Lower leg skin (tissue), 4 donors: ENCODE measurements around the gene PNMA5. TPM values are rescaled to one million over a fixed set of nuclear protein-coding genes. Genes with fewer than 3 reads are reported as not detected.

Experiments used
- DNase-seq, 2 donors: peaks; one replicate each; pipeline ENCODE4 v3.0.0-alpha.2; 2019; ENCODE audit warnings: low spot score in 2 of 2
- H3K4me3 ChIP-seq: fragments of 200-600 bp; sonication (generic); 2 replicates; pipeline ENCODE4 v1.5.1; 2017; ENCODE audit warnings: mild to moderate bottlenecking, low read depth; ENCODE audit not compliant: poor library complexity, severe bottlenecking
- POLR2A ChIP-seq, 2 donors: fragments of 450-650 bp; IDR thresholded peaks; one replicate each; pipeline ENCODE4 v1.6.1; 2016 to 2017; ENCODE audit warnings: antibody characterized with exemption in 2 of 2, mild to moderate bottlenecking in 1 of 2, moderate library complexity in 1 of 2
- WGBS, 2 donors: methylation state at CpG; one replicate each; pipeline ENCODE4 v1.1.5; 2018; 5-methylcytosine and 5-hydroxymethylcytosine counted together
- intact Hi-C: fragments of 100-400 bp; cut with DNase I; formaldehyde crosslinking; loops from one replicate; pipeline ENCODE4 v1.15.0; 2023; ENCODE audit warnings: low total_unique reads
- total RNA-seq, 4 donors: library from RNA; depleted of rRNA; stranded (reverse); fragments of >200 nt; gene quantifications; one replicate each; pipeline ENCODE4 v1.1.0, GENCODE V29; 2016
- TF ChIP-seq, protein P1 (sequence below), 3 donors: fragments of 450-650 bp; IDR thresholded peaks; one replicate each; pipeline ENCODE4 v1.5.1; 2016; ENCODE audit warnings: antibody characterized with exemption in 3 of 3, mild to moderate bottlenecking in 3 of 3, moderate library complexity in 2 of 3

The PNMA5 gene
- total RNA-seq, 4 donors from 2014 or later = not detected

DNA sequence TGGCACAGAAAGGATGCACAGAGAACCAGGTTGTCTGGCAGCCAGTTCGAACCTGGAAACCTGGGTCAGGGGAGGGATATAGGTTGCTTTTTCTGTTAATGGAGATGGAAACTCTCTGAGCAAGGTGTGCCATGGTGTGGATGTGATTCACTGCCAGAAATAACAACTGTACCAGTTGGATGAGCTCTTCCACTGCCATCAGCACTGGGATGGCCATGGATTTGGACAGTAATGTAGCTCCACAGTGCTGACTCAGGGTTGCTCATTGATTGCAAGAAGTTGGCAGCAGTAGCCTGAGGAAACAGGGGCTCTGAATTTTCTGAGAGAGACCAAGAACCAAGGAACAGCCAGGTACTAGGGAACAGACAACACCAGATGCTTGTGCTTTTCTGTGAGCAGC is 33.8 kb downstream of the PNMA5 start:
- TF ChIP-seq, protein P1, sequence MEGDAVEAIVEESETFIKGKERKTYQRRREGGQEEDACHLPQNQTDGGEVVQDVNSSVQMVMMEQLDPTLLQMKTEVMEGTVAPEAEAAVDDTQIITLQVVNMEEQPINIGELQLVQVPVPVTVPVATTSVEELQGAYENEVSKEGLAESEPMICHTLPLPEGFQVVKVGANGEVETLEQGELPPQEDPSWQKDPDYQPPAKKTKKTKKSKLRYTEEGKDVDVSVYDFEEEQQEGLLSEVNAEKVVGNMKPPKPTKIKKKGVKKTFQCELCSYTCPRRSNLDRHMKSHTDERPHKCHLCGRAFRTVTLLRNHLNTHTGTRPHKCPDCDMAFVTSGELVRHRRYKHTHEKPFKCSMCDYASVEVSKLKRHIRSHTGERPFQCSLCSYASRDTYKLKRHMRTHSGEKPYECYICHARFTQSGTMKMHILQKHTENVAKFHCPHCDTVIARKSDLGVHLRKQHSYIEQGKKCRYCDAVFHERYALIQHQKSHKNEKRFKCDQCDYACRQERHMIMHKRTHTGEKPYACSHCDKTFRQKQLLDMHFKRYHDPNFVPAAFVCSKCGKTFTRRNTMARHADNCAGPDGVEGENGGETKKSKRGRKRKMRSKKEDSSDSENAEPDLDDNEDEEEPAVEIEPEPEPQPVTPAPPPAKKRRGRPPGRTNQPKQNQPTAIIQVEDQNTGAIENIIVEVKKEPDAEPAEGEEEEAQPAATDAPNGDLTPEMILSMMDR (IDR thresholded peaks at IDR 0.05) = no peak
- no peak for TF ChIP-seq POLR2A (IDR thresholded peaks at IDR 0.05)
- 67 to 86% methylated on average over 1 of the region's 1 CpG for WGBS, 2 donors
- intact Hi-C loops = loop anchor here (10.0 kb wide), 1 partner anchor 545 kb away; no protein-coding TSS in a partner anchor
- no peak for DNase-seq
- no peak overlapping the region for H3K4me3 ChIP-seq

DNA sequence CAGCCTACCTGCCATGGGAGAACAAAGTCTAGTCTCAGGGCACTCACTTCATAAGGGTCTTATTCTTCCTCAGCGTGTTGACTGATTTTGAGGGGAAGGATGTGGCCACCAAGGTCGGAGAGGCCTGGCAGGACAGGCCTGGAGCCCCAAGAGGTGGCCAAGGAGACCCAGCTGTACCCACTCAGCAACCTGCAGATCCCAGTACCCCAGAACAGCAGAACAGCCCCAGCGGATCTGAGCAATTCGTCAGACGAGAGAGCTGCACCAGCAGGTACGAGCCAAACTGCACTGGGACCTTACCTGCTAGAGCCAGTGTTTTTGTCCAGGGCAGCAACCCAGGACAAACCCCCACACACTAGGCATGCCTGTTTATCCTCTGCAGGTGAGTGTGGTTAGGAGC is 34.3 kb downstream of the PNMA5 start:
- TF ChIP-seq POLR2A (IDR thresholded peaks at IDR 0.05) = no peak
- TF ChIP-seq, protein P1 (IDR thresholded peaks at IDR 0.05) = no peak
- no peak overlapping the region for H3K4me3 ChIP-seq
- DNase-seq = no peak
- intact Hi-C loops = loop anchor here (10.0 kb wide), 1 partner anchor 545 kb away; no protein-coding TSS in a partner anchor
- 72 to 86% methylated on average over 5 to 6 of the region's 6 CpGs for WGBS, 2 donors

DNA sequence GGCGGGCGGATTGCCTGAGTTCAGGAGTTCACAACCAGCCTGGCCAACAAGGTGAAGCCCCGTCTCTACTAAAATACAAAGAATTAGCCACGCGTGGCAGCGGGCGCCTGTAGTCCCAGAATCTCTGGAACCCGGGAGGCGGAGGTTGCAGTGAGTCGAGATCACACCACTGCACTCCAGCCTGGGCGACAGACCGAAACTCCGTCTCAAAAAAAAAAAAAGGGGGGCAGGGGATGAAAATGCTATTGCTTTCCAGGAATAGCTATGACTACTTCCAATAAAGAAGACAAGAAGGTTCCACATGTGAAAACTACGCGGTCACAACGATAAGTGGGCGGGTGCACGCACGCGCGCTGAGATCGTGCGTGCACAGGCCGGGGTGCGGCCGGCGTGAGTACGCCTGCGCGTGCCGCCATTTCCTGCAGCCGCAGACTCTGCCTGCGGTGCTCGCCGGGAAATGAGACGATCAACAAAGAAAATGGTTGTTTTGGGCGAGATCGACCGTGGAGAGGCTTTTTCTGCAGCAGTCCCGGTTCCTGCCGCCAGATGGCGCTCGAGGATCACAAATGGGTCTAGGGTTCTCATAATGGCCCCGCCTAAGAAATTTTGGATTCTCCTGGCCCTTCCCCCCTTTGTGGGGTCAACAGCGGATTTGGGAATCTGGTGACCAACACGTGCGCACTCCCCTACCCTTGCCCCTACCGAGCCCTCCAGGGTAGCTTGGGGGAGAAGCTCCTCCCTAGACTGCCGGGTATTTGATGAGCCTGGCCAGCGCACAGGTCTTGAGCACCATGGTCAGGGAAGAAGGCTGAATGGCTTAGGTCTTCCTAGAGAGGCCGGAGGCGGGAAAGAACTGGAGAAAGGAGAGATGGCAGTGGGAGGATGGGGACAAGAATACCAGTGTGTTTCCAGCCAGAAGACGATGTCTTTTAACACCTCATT is 35.1 kb downstream of the PNMA5 start:
- WGBS, 2 donors = 30 to 38% methylated on average over 50 to 53 of the region's 53 CpGs
- TF ChIP-seq, protein P1 (IDR thresholded peaks at IDR 0.05) = peak in 1 of 3 donors; percentile 74
- TF ChIP-seq POLR2A (IDR thresholded peaks at IDR 0.05) = no peak
- intact Hi-C loops = no loop called here
- no peak overlapping the region for H3K4me3 ChIP-seq
- DNase-seq = peak; percentile 85 to 98

DNA sequence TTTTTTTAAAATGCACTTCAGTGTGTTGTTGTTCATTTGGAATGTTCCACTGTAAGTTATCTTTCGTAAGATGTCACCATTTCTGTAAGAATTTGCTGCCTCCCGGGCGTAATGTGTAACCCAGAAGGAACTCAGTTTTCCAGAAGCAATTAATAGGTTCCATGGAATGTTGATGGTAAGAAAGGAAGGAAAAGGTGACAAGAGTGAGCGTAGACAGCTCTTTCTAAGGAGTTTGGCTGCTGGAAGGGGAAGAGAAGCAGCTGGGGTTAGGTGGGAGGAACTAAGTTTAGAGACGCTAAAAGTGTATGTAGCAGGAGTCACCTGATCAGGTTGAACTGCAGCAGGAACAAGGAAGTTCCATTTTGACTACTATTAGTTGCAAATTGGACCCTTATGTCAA is 35.9 kb downstream of the PNMA5 start:
- TF ChIP-seq POLR2A (IDR thresholded peaks at IDR 0.05) = no peak
- TF ChIP-seq, protein P1 (IDR thresholded peaks at IDR 0.05) = no peak
- 68 to 80% methylated on average over 5 of the region's 5 CpGs for WGBS, 2 donors
- no peak for DNase-seq
- H3K4me3 ChIP-seq = no peak overlapping the region
- intact Hi-C loops = no loop called here

DNA sequence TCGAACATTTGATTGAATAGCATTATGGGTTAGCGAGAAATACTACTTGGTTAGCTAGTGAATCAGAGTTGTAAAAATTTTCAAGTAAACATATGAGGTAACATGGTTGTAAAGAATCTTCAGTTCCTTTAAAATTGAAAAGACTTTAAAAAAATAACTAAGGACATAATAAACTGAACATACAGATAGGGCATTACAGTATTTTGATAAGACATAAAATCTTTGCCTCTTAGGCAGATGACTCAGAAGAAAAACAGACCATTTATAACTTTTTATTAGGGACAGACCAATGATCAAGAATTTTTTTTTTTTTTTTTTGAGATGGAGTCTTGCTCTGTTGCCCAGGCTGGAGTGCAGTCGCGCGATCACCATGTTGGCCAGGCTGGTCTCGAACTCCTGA is 43.1 kb downstream of the PNMA5 start:
- no peak for DNase-seq
- H3K4me3 ChIP-seq = no peak overlapping the region
- intact Hi-C loops = no loop called here
- WGBS, 2 donors = 89 to 96% methylated on average over 6 of the region's 6 CpGs
- TF ChIP-seq POLR2A (IDR thresholded peaks at IDR 0.05) = no peak
- TF ChIP-seq, protein P1 (IDR thresholded peaks at IDR 0.05) = no peak
